Measurements from ENCODE around the gene RGS10.

The RGS10 gene

GRCh38 chr10:119522747-119523426 is 19.6 kb downstream of the RGS10 start:
- H3K4me3 Mint-ChIP-seq, result no peak overlapping the region

GRCh38 chr10:119521443-119522204 is 20.9 kb downstream of the RGS10 start:
- no peak for DNase-seq
- Mint-ChIP-seq H3K27ac (no peak overlapping the region), H3K9me3 (no peaks in the 10 kb centered on the region), H3K4me1 (peaks cover 30% of the 10 kb centered on the region), H3K36me3 (ENCODE audit: low read depth) (no peaks in the 10 kb centered on the region), H3K4me3 (no peak overlapping the region), H3K27me3 (ENCODE audit: low read depth, poor library complexity) (peaks cover 21% of the 10 kb centered on the region)
- TF ChIP-seq CTCF (IDR thresholded peaks at IDR 0.05), result no peak

More at GRCh38 chr10:119522747-119523426, 19.6 kb downstream of the RGS10 start:
- DNase-seq, result no peak
- TF ChIP-seq CTCF (IDR thresholded peaks at IDR 0.05), result no peak
- no peaks in the 10 kb centered on the region for H3K36me3 Mint-ChIP-seq (ENCODE audit: low read depth)
- H3K27me3 Mint-ChIP-seq (ENCODE audit: low read depth, poor library complexity), result peaks cover 25% of the 10 kb centered on the region
- no peaks in the 10 kb centered on the region for H3K9me3 Mint-ChIP-seq
- peaks cover 25% of the 10 kb centered on the region for H3K4me1 Mint-ChIP-seq
- no peak overlapping the region for H3K27ac Mint-ChIP-seq

DNA sequence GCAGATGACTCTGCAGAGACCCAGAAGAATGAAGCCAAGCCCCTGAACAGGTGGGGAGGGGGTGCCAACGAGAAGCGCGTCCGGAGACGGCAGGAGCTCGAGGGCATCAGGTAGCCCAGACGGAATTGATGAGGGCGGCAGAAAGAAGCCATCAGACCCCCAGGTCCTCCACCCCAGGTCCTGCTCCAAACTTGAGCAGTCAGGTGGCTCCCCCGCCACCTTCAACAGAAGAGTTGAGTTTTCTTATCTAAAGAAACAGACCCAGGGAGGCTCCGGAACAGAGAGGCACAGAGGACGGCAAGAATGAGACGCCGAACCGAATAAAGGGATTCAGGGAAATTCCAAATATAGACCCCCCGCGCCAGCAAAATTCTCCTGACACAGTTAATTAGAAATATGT is 22.2 kb downstream of the RGS10 start:
- H3K9me3 Mint-ChIP-seq, result no peaks in the 10 kb centered on the region
- peaks cover 40% of the 10 kb centered on the region for H3K4me1 Mint-ChIP-seq
- no peak overlapping the region for H3K4me3 Mint-ChIP-seq
- H3K27ac Mint-ChIP-seq, result no peak overlapping the region
- no peaks in the 10 kb centered on the region for H3K36me3 Mint-ChIP-seq (ENCODE audit: low read depth)
- no peak for TF ChIP-seq CTCF (IDR thresholded peaks at IDR 0.05)
- no peak for DNase-seq
- peaks cover 21% of the 10 kb centered on the region for H3K27me3 Mint-ChIP-seq (ENCODE audit: low read depth, poor library complexity)

GRCh38 chr10:119518936-119519335 is 23.6 kb downstream of the RGS10 start:
- peak overlapping the region; percentile 68 for H3K27ac Mint-ChIP-seq
- no peak overlapping the region for H3K4me3 Mint-ChIP-seq
- H3K36me3 Mint-ChIP-seq (ENCODE audit: low read depth), result no peaks in the 10 kb centered on the region
- DNase-seq, result no peak
- peaks cover 21% of the 10 kb centered on the region for H3K27me3 Mint-ChIP-seq (ENCODE audit: low read depth, poor library complexity)
- peaks cover 45% of the 10 kb centered on the region for H3K4me1 Mint-ChIP-seq
- TF ChIP-seq CTCF (IDR thresholded peaks at IDR 0.05), result no peak
- H3K9me3 Mint-ChIP-seq, result no peaks in the 10 kb centered on the region

- Mint-ChIP-seq H3K27ac (peak overlapping the region; percentile 59), H3K27me3 (ENCODE audit: low read depth, poor library complexity) (peaks cover 21% of the 10 kb centered on the region), H3K36me3 (ENCODE audit: low read depth) (no peaks in the 10 kb centered on the region), H3K9me3 (no peaks in the 10 kb centered on the region), H3K4me3 (no peak overlapping the region), H3K4me1 (peaks cover 45% of the 10 kb centered on the region)
- DNase-seq, result no peak
- no peak for TF ChIP-seq CTCF (IDR thresholded peaks at IDR 0.05)
Measured at GRCh38 chr10:119518176-119518575, 24.3 kb downstream of the RGS10 start.

All from nephron progenitor cell (in vitro differentiated cells).